Measurements from ENCODE around the gene ZNF283.

DNA sequence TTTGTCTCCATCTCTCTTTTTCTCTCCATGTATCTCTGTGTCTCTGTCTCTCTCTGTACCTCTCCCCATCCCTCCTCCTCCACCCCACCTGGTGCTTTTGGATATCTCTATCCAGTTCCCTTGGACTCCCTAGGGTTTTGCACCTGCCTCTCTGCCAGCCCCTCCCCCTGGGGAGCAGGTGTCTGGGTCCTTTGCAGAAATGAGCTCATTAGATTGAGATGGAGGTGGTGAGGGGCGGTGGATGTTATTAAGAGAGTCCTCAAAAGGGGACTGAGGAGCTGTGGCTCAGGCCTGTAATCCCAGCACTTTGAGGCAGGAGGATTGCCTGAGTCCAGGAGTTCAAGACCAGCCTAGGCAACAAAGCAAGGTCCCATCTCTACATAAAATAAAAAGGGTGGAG is 48.5 kb upstream of the ZNF283 start:
- no peak for TF ChIP-seq GATA3 (IDR thresholded peaks at IDR 0.05; ENCODE audit: low read depth, low read length)
- no peak for TF ChIP-seq GATA2 (IDR thresholded peaks at IDR 0.05; ENCODE audit: low read depth, low read length)

Measured in SH-SY5Y (cell line).